Loucy (cell line): ENCODE results near the gene STK25.

Experiments
- H2AFZ ChIP-seq: fragments of 200-600 bp; sonication (generic); 2 replicates; pipeline ENCODE4 v1.6.0; 2016; ENCODE audit warnings: antibody characterized with exemption, mild to moderate bottlenecking, low read length, moderate library complexity
- H3F3A ChIP-seq: fragments of 200-600 bp; 2 replicates; pipeline ENCODE4 v1.6.0; 2016; ENCODE audit warnings: antibody characterized with exemption, low read depth, mild to moderate bottlenecking
- H3K27me3 ChIP-seq: fragments of 200-600 bp; sonication (generic); 2 replicates; pipeline ENCODE4 v1.6.1; 2014; ENCODE audit warnings: low read length, mild to moderate bottlenecking; ENCODE audit not compliant: insufficient read depth, poor library complexity, severe bottlenecking
- H3K36me3 ChIP-seq: fragments of 200-600 bp; sonication (generic); 2 replicates; pipeline ENCODE4 v1.6.1; 2016; ENCODE audit warnings: low read length; ENCODE audit not compliant: insufficient read depth
- H3K4me1 ChIP-seq: fragments of 200-600 bp; sonication (generic); 2 replicates; pipeline ENCODE4 v1.5.1; 2014; ENCODE audit warnings: low read length, mild to moderate bottlenecking; ENCODE audit not compliant: insufficient read depth, poor library complexity, severe bottlenecking
- H3K4me2 ChIP-seq: fragments of 200-600 bp; sonication (generic); 2 replicates; pipeline ENCODE4 v1.6.0; 2014; ENCODE audit warnings: antibody characterized with exemption, low read length, low read depth, mild to moderate bottlenecking; ENCODE audit not compliant: poor library complexity, severe bottlenecking
- H3K4me3 ChIP-seq: fragments of 200-600 bp; sonication (generic); 2 replicates; pipeline ENCODE4 v1.5.1; 2014; ENCODE audit warnings: low read length, mild to moderate bottlenecking, mixed read lengths; ENCODE audit not compliant: poor library complexity, severe bottlenecking
- H3K79me2 ChIP-seq: fragments of 200-600 bp; sonication (generic); 2 replicates; pipeline ENCODE4 v1.6.1; 2014; ENCODE audit warnings: low read length; ENCODE audit not compliant: insufficient read depth
- H3K9ac ChIP-seq: fragments of 200-600 bp; sonication (generic); 2 replicates; pipeline ENCODE4 v1.6.0; 2014; ENCODE audit warnings: mild to moderate bottlenecking, low read depth, low read length, moderate library complexity; ENCODE audit not compliant: poor library complexity, severe bottlenecking
- H3K9me2 ChIP-seq: fragments of 200-600 bp; sonication (generic); replicated peaks from 2 replicates; pipeline ENCODE4 v1.6.1; 2016; ENCODE audit warnings: low read depth, low read length, mixed read lengths
- H3K9me3 ChIP-seq: fragments of 200-600 bp; sonication (generic); 2 replicates; pipeline ENCODE4 v1.6.1; 2014; ENCODE audit warnings: mild to moderate bottlenecking, antibody characterized with exemption, low read length, low read depth; ENCODE audit not compliant: insufficient read depth
- H4K20me1 ChIP-seq: fragments of 200-600 bp; sonication (generic); 2 replicates; pipeline ENCODE4 v1.6.0; 2014; ENCODE audit warnings: antibody characterized with exemption, low read length, mild to moderate bottlenecking; ENCODE audit not compliant: insufficient read depth, poor library complexity, severe bottlenecking
- CTCF ChIP-seq: fragments of 200-600 bp; sonication (generic); conservative IDR thresholded peaks from 2 replicates; pipeline ENCODE4 v1.5.1; 2014; ENCODE audit warnings: mild to moderate bottlenecking, antibody characterized with exemption, low read length
- EZH2phosphoT487 ChIP-seq: fragments of 200-600 bp; IDR thresholded peaks from 2 replicates; pipeline ENCODE4 v1.6.1; 2018; ENCODE audit warnings: antibody characterized with exemption, mild to moderate bottlenecking, moderate library complexity, borderline replicate concordance

Gene STK25

GRCh38 chr2:241493092-241493491 is 15.3 kb downstream of the STK25 start:
- no peak overlapping the region for H3K4me3 ChIP-seq
- no peak overlapping the region for H2AFZ ChIP-seq
- H3K9me3 ChIP-seq = no peaks in the 10 kb centered on the region
- H3K9me2 ChIP-seq = no peaks in the 10 kb centered on the region
- peaks cover 13% of the 10 kb centered on the region; the same call in 1 of the 2 replicates for H3K36me3 ChIP-seq
- no peak overlapping the region for H3K4me2 ChIP-seq
- H3K79me2 ChIP-seq = no peaks in the 10 kb centered on the region
- H3K27me3 ChIP-seq = no peaks in the 10 kb centered on the region
- H3K4me1 ChIP-seq = peaks cover 3% of the 10 kb centered on the region
- H4K20me1 ChIP-seq = no peaks in the 10 kb centered on the region
- H3K9ac ChIP-seq = no peak overlapping the region
- H3F3A ChIP-seq = no peaks in the 10 kb centered on the region
- TF ChIP-seq CTCF (no peak), EZH2phosphoT487 (no peak)

- no peaks in the 10 kb centered on the region for H3K9me3 ChIP-seq
- H3K9ac ChIP-seq = no peak overlapping the region
- H3F3A ChIP-seq = no peaks in the 10 kb centered on the region
- H3K27me3 ChIP-seq = no peaks in the 10 kb centered on the region
- H2AFZ ChIP-seq = no peak overlapping the region
- TF ChIP-seq CTCF = no peak
- no peak for TF ChIP-seq EZH2phosphoT487
- no peak overlapping the region for H3K4me2 ChIP-seq
- peaks cover 12% of the 10 kb centered on the region; the same call in 1 of the 2 replicates for H3K36me3 ChIP-seq
- H3K4me3 ChIP-seq = no peak overlapping the region
- H3K9me2 ChIP-seq = no peaks in the 10 kb centered on the region
- H4K20me1 ChIP-seq = no peaks in the 10 kb centered on the region
- peaks cover 3% of the 10 kb centered on the region for H3K4me1 ChIP-seq
- H3K79me2 ChIP-seq = no peaks in the 10 kb centered on the region
Measured at GRCh38 chr2:241492174-241492565, 16.2 kb downstream of the STK25 start.

GRCh38 chr2:241491549-241492173 is 16.7 kb downstream of the STK25 start:
- Histone ChIP-seq H3K9me2 (no peaks in the 10 kb centered on the region), H2AFZ (no peak overlapping the region), H3K9ac (no peak overlapping the region), H3K27me3 (no peaks in the 10 kb centered on the region), H3K4me2 (no peak overlapping the region), H4K20me1 (no peaks in the 10 kb centered on the region), H3F3A (no peaks in the 10 kb centered on the region), H3K9me3 (no peaks in the 10 kb centered on the region), H3K36me3 (peaks cover 12% of the 10 kb centered on the region; the same call in 1 of the 2 replicates), H3K4me1 (peaks cover 3% of the 10 kb centered on the region), H3K79me2 (no peaks in the 10 kb centered on the region), H3K4me3 (no peak overlapping the region)
- no peak for TF ChIP-seq EZH2phosphoT487
- TF ChIP-seq CTCF = no peak
